Activated T-cell treated with anti-CD3 and anti-CD28 coated beads, Interleukin-2, amount 50 U/mL, for 24 hours (primary cell): Measurements from ENCODE around the gene PLEKHH3.

ENCODE experiments used
- DNase-seq: peaks from one replicate; pipeline ENCODE4 v3.0.0-alpha.2; 2020
- H3K27ac Mint-ChIP-seq: 2 replicates; pipeline ENCODE4 v1.8.0; 2020; ENCODE audit warnings: mild to moderate bottlenecking, mixed read lengths
- H3K27me3 Mint-ChIP-seq: 2 replicates; pipeline ENCODE4 v1.8.0; 2020; ENCODE audit warnings: mixed read lengths
- H3K36me3 Mint-ChIP-seq: 2 replicates; pipeline ENCODE4 v1.8.0; 2020; ENCODE audit warnings: low read depth, mixed read lengths
- H3K4me1 Mint-ChIP-seq: 2 replicates; pipeline ENCODE4 v1.8.0; 2020; ENCODE audit warnings: low read depth, mixed read lengths
- H3K4me3 Mint-ChIP-seq: 2 replicates; pipeline ENCODE4 v1.8.0; 2020; ENCODE audit warnings: mild to moderate bottlenecking, moderate library complexity, mixed read lengths
- H3K9me3 Mint-ChIP-seq: 2 replicates; pipeline ENCODE4 v1.8.0; 2020; ENCODE audit warnings: mixed read lengths

PLEKHH3 gene

GRCh38 chr17:42676424-42677011 lies at the start of gene PLEKHH3:
TSS of gene PLEKHH3 (minus strand) at chr17:42676994. CDS start at chr17:42676563, 431 bp downstream.
- H3K36me3 Mint-ChIP-seq, result no peaks in the 10 kb centered on the region
- H3K9me3 Mint-ChIP-seq, result no peaks in the 10 kb centered on the region
- H3K27me3 Mint-ChIP-seq, result peaks cover 54% of the 10 kb centered on the region
- peak within 1 kb of the TSS; percentile 85 for H3K27ac Mint-ChIP-seq
- peak within 1 kb of the TSS; percentile 75 for H3K4me3 Mint-ChIP-seq
- peaks cover 56% of the 10 kb centered on the region for H3K4me1 Mint-ChIP-seq
- no peak for DNase-seq

DNA sequence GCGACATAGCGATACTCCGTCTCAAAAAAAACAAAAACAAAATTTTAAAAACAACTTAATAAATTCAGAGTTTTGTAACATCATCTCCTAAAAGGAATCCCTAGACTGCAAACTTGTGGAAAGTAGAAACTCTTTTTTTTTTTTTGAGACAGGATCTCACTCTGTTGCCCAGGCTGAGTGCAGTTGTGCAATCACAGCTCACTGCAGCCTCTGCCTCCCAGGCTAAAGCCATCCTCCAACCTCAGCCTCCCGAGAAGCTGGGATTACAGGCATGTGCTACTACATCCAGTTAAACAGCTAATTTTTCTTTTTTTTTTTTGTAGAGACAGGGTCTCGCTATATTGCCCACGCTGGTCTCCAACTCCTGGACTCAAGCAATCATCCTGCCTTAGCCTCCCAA lies 48.3 kb upstream of the PLEKHH3 start:
- DNase-seq, result no peak
- H3K4me3 Mint-ChIP-seq, result no peak overlapping the region
- H3K27me3 Mint-ChIP-seq, result no peaks in the 10 kb centered on the region
- peaks cover 62% of the 10 kb centered on the region for H3K36me3 Mint-ChIP-seq
- no peak overlapping the region for H3K27ac Mint-ChIP-seq
- H3K4me1 Mint-ChIP-seq, result no peaks in the 10 kb centered on the region
- H3K9me3 Mint-ChIP-seq, result no peaks in the 10 kb centered on the region

DNA sequence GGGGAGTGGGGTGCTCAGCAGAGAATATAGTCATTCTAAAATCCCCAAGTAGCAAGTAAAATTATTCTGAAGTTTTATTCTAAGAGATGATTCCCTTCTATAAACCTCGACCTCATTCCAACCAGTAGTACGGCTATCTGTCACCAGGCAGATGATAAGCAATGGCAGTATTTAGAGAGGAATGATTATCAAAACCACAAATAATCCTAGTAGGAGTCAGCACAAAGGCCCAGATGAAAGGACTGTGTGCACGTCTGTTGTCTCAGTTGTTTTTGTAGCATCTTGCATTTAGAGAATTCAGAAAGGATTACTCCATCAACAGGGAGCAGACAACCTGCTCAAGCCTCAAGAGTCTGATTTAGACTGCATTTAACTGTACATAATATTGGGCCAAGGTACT lies 46.8 kb upstream of the PLEKHH3 start:
- Mint-ChIP-seq H3K4me3 (no peak overlapping the region), H3K36me3 (peaks cover 64% of the 10 kb centered on the region), H3K4me1 (no peaks in the 10 kb centered on the region), H3K9me3 (no peaks in the 10 kb centered on the region), H3K27ac (no peak overlapping the region), H3K27me3 (no peaks in the 10 kb centered on the region)
- DNase-seq, result no peak

DNA sequence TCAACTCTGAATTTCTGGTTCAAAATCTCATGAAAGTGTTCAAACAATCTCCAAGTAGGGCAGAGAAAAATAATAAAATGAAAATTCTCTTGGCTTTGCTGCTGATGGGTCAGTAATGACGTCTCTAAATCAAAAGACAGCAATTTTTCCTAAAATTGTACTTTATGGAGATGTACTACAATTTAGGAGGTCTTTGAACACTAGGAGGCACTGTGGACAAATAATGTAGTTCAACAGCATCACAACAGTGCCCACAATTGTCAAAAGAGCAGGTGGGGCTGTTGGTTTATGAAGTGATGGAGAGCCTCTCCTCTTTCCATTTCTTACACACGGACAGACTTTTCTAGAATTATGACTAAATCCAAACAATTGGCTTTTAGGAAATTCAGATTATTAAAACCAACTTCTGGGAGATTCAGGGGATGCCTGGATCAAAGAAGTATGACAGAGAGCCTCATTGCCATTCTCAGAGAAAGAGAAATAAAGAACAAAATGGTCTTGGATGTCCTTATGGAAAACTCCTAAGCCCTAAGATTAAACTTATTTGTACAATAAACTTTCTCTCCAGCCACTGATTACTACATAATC lies 44.3 kb upstream of the PLEKHH3 start:
- Mint-ChIP-seq H3K27ac (no peak overlapping the region), H3K27me3 (no peaks in the 10 kb centered on the region), H3K36me3 (peaks cover 78% of the 10 kb centered on the region), H3K9me3 (no peaks in the 10 kb centered on the region), H3K4me3 (no peak overlapping the region), H3K4me1 (no peaks in the 10 kb centered on the region)
- no peak for DNase-seq

- Mint-ChIP-seq H3K9me3 (no peaks in the 10 kb centered on the region), H3K27ac (no peak overlapping the region), H3K4me1 (peaks cover 27% of the 10 kb centered on the region), H3K36me3 (peaks cover 96% of the 10 kb centered on the region), H3K4me3 (no peak overlapping the region), H3K27me3 (no peaks in the 10 kb centered on the region)
- DNase-seq, result no peak
These were observed 32.8 kb upstream of the PLEKHH3 start for GRCh38 chr17:42709561-42709960.

DNA sequence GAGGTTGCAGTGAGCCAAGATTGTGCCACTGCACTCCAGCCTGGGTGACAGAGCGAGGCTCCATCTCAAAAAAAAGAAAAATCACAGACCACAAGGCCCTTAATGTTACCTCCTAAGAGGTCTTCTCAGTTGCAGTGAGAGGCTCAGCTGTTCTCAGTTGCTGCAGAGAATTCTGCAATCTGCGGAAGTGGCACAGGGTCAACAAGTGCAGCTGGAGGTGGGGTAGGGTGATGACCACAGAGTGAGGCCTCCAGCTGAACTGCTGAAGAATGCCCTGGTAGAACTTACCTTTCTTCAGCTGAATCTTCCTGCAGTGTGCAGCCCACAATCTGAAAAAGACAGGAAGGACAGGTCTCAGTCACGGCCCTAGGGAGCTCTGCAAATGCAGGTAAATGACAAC lies 31.8 kb upstream of the PLEKHH3 start:
- no peak for DNase-seq
- Mint-ChIP-seq H3K4me1 (peaks cover 33% of the 10 kb centered on the region), H3K36me3 (peaks cover 97% of the 10 kb centered on the region), H3K27ac (no peak overlapping the region), H3K4me3 (no peak overlapping the region), H3K27me3 (no peaks in the 10 kb centered on the region), H3K9me3 (no peaks in the 10 kb centered on the region)

DNA sequence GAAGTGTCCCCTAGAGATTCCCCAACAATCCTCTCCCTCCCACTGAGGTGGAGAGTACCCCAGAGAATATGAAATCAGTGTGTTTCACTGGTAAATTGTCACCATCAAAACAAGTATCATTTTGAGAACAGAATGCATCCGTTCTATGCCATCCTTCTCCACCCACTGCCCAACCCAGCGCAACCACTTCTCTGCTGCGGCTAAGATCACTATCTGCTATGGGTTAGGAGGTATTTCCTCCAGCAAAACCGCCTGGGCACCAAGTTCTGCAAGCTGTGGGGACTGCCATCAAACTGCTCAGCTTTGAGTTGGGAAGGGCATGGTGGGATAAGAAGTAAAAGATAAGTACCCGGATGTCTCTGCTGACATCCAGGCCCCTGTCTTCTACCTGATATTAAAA lies 29.9 kb upstream of the PLEKHH3 start:
- Mint-ChIP-seq H3K4me3 (no peak overlapping the region), H3K4me1 (peaks cover 33% of the 10 kb centered on the region)

GRCh38 chr17:42704837-42705494 lies 28.2 kb upstream of the PLEKHH3 start:
- Mint-ChIP-seq H3K4me3 (no peak overlapping the region), H3K36me3 (peaks cover 99% of the 10 kb centered on the region), H3K9me3 (no peaks in the 10 kb centered on the region), H3K27me3 (no peaks in the 10 kb centered on the region), H3K27ac (peak overlapping the region; percentile 81), H3K4me1 (peaks cover 33% of the 10 kb centered on the region)
- no peak for DNase-seq

More for the DNA sequence above, 29.9 kb upstream of the PLEKHH3 start:
- DNase-seq, result peak; percentile 53
- Mint-ChIP-seq H3K36me3 (peaks cover 99% of the 10 kb centered on the region), H3K27ac (no peak overlapping the region), H3K9me3 (no peaks in the 10 kb centered on the region), H3K27me3 (no peaks in the 10 kb centered on the region)

GRCh38 chr17:42704490-42704836 lies 27.7 kb upstream of the PLEKHH3 start:
- peak overlapping the region; percentile 81 for H3K27ac Mint-ChIP-seq
- peaks cover 33% of the 10 kb centered on the region for H3K4me1 Mint-ChIP-seq
- DNase-seq, result no peak
- peaks cover 97% of the 10 kb centered on the region for H3K36me3 Mint-ChIP-seq
- peak overlapping the region; percentile 5 for H3K4me3 Mint-ChIP-seq
- no peaks in the 10 kb centered on the region for H3K27me3 Mint-ChIP-seq
- H3K9me3 Mint-ChIP-seq, result no peaks in the 10 kb centered on the region

GRCh38 chr17:42702446-42702845 lies 25.7 kb upstream of the PLEKHH3 start:
- Mint-ChIP-seq H3K9me3 (no peaks in the 10 kb centered on the region), H3K4me3 (no peak overlapping the region), H3K27ac (no peak overlapping the region), H3K36me3 (peaks cover 82% of the 10 kb centered on the region), H3K4me1 (peaks cover 25% of the 10 kb centered on the region), H3K27me3 (no peaks in the 10 kb centered on the region)
- DNase-seq, result no peak

- Mint-ChIP-seq H3K9me3 (no peaks in the 10 kb centered on the region), H3K4me1 (peaks cover 14% of the 10 kb centered on the region), H3K27me3 (no peaks in the 10 kb centered on the region), H3K27ac (no peak overlapping the region), H3K4me3 (no peak overlapping the region), H3K36me3 (peaks cover 69% of the 10 kb centered on the region)
- no peak for DNase-seq
These were observed 23.9 kb upstream of the PLEKHH3 start for GRCh38 chr17:42700586-42701289.

GRCh38 chr17:42699415-42699740 lies 22.6 kb upstream of the PLEKHH3 start:
- no peak for DNase-seq
- Mint-ChIP-seq H3K36me3 (peaks cover 58% of the 10 kb centered on the region), H3K27me3 (no peaks in the 10 kb centered on the region), H3K9me3 (no peaks in the 10 kb centered on the region), H3K4me1 (peaks cover 4% of the 10 kb centered on the region), H3K27ac (no peak overlapping the region), H3K4me3 (no peak overlapping the region)

- Mint-ChIP-seq H3K4me1 (peaks cover under 1% of the 10 kb centered on the region), H3K4me3 (no peak overlapping the region), H3K27ac (no peak overlapping the region), H3K27me3 (no peaks in the 10 kb centered on the region), H3K9me3 (no peaks in the 10 kb centered on the region), H3K36me3 (peaks cover 53% of the 10 kb centered on the region)
- DNase-seq, result peak; percentile 16
These were observed 22.1 kb upstream of the PLEKHH3 start for GRCh38 chr17:42698736-42699414.

DNA sequence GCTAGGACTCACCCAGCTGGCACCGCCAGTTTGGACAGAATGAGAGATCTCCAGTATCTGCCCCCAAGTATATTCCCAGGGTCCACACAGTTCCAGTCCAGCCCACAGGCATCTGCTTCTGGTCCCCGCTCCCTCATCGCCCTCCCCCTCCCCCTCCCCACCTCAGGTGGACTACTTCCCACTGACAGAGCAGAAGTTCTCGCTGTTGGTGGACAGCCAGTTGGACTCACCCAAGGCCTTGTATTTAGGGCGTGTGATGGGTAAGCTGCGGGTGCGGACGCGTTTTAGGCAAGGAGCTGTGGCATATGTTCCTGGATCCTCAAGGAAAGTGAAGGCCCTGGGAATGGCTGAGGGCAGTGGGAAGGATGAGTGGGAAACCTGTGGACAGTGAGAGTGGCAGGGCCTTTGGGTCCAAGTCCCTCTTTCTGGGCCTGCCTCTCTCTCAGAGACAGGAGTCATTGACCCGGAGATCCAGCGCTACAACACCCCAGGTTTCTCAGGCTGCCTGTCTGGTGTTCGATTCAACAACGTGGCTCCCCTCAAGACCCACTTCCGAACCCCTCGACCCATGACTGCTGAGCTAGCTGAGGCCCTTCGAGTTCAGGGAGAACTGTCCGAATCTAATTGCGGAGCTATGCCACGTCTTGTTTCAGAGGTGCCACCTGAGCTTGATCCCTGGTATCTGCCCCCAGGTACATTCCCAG lies 20.5 kb upstream of the PLEKHH3 start:
- Mint-ChIP-seq H3K27ac (no peak overlapping the region), H3K36me3 (peaks cover 38% of the 10 kb centered on the region), H3K4me3 (no peak overlapping the region), H3K9me3 (no peaks in the 10 kb centered on the region), H3K4me1 (no peaks in the 10 kb centered on the region), H3K27me3 (no peaks in the 10 kb centered on the region)
- DNase-seq, result peak; percentile 17
